ENCODE results near the gene OR3A1.
"Not testable (repeated sequence)": the region's sequence is repeated elsewhere in the genome, so short reads cannot be mapped to it uniquely, and the experiment has no call there.

OR3A1 gene

DNA sequence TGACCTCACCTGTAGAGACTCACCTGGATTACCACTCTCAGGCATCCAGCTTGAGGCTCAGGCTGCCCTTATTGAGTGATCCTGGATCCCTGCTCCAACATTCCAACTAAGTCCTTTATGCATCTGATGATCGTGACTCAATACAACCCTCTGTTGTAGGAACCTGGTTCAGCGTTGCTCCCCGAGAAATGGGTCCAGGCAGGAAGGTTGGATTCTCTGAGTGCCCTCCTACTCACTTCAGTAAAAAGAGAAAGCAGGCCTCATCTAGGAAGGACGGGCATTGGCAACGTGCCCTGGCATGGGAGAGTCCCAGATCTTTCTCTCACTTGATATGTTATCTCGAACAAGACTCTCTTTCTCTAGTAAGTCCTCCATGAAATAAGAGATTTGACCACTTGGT lies at the start of gene OR3A1:
Gene OR3A1 (minus strand): TSS at position 101 of the 400 bp plus-strand sequence. CDS start 5,778 bp downstream, outside the sequence.
- DNase-seq: no peak

DNA sequence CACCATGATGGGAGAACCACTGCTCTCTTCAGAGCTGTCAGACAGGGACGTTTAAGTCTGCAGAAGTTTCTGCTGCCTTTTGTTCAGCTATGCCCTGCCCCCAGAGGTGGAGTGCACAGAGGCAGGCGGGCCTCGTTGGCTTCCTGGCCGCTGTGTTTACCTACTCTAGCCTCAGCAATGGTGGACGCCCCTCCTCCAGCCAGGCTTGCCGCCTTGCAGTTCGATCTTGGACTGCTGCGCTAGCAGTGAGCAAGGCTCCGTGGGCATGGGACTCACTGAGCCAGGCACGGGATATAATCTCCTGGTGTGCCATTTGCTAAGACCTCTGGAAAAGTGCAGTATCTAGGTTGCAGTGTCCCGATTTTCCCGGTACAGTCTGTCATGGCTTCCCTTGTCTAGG lies 44.6 kb upstream of the OR3A1 start:
- DNase-seq: not testable (repeated sequence)

- no peak for DNase-seq
Measured at GRCh38 chr17:3335876-3336275, 37.7 kb upstream of the OR3A1 start.

- DNase-seq: no peak
Measured at GRCh38 chr17:3318336-3318735, 20.2 kb upstream of the OR3A1 start.

- no peak for DNase-seq
Measured at GRCh38 chr17:3316836-3317235, 18.7 kb upstream of the OR3A1 start.

DNA sequence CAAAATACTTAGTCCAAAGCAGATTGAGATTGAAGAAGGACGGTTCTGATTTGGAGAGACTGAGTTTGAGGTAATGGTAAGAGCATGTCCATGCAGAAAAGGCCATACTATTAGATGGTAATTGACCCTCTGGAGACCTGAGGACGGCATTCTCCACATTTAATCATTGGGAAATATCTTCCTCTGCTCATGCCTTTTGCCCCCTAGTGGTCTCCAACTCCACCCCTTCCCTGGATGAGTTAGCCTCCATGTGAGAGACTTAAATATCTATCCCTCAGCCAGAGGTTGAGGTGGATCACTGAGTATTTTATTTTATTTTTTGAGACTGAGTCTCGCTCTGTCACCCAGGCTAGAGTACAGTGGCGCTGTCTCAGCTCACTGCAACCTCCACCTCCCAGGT lies 10.4 kb upstream of the OR3A1 start:
- DNase-seq: no peak

DNA sequence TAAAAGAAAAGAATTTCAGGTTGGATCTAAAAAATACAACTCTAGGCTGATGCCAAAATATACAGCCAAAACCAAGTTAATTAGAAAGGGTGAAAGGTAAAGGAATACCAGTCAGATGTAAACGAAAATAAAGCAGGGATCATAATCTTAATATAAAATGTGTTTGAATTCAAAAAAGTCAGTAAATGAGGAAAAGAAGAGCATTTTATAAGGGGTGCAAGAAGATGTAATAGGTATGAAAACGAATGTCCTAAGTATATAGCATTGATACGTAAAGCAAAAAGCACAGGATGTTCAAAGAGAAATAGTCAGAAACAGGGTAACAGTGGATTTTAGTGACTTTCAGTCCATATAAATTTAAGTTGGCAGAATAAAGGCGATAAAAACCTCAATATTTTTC lies 2.5 kb downstream of the OR3A1 start:
- DNase-seq: no peak

DNA sequence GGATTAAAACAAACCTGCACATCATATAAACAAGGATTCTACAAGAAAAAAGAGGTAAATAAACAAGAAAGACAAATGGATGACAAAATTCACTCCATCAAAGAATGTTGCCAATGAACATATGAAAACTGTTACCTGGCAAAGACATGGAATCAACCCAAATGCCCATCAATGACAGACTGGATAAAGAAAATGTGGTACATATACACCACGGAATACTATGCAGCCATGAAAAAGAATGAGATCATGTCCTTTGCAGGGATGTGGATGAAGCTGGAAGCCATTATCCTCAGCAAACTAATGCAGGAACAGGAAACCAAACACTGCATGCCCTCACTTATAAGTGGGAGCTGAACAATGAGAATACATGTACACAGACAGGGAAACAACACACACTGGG lies 4.6 kb downstream of the OR3A1 start:
- DNase-seq: not testable (repeated sequence)

DNA sequence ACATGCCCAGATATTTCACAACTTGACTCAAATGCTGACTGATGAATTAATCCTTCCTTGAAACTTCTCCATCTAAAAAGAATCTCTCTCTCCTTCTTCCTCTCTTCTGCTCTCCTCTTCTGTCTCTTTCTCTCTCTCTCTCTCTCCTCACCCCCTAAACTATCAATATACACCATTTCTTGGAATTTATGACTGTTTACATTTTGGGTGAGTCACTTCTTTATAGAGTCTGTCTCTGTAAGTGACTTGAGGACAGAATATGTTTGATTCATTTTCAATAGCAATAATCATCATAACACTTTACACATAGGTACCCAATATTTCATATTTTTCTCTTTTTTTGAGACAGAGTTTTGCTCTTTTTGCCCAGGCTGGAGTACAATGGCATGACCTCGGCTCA lies 15.3 kb downstream of the OR3A1 start:
- DNase-seq: no peak

GRCh38 chr17:3276126-3276525 lies 22.0 kb downstream of the OR3A1 start:
- DNase-seq: no peak

GRCh38 chr17:3271072-3271848 lies 26.9 kb downstream of the OR3A1 start:
- no peak for DNase-seq

GRCh38 chr17:3260600-3260999 lies 37.6 kb downstream of the OR3A1 start:
- DNase-seq: no peak

- DNase-seq: no peak
Measured at GRCh38 chr17:3260163-3260562, 38.0 kb downstream of the OR3A1 start.

- DNase-seq: no peak
Measured at GRCh38 chr17:3256575-3256974, 41.6 kb downstream of the OR3A1 start.

DNA sequence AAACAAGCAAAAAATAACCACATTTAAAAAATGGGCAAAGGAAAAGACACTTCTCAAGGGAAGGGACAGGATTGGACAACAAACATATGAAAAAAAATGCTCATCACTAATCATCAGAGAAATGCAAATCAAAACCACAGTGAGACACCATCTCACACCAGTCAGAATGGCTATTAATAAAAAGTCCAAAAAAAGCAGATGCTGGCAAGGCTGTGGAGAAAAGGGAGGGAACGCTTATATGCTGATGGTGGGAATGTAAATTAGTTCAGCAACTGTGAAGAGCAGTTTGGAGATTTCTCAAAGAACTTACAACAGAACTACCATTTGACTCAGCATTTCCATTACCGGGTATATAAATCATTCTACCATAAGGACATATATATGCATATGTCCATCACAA lies 49.1 kb downstream of the OR3A1 start:
- DNase-seq: not testable (repeated sequence)

GRCh38 chr17:3244841-3245240 lies 53.3 kb downstream of the OR3A1 start:
- not testable (repeated sequence) for DNase-seq

DNA sequence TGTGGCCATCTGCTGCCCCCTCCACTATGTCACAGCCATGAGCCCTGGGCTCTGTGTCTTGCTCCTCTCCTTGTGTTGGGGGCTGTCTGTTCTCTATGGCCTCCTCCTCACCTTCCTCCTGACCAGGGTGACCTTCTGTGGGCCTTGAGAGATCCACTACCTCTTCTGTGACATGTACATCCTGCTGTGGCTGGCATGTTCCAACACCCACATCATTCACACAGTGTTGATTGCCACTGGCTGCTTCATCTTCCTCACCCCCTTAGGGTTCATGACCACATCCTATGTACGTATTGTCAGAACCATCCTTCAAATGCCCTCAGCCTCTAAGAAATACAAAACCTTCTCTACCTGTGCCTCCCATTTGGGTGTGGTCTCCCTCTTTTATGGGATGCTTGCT lies 57.1 kb downstream of the OR3A1 start:
- DNase-seq: not testable (repeated sequence)

Data from NCI-H446 (cell line).